ENCODE measurements around the gene WNT6. TPM values are rescaled to one million over a fixed set of nuclear protein-coding genes. Genes with fewer than 3 reads are reported as not detected.

Gene WNT6
- total and polyA plus RNA-seq, 10 of the 15 experiments (the other 5 are each of a cell fraction or from before 2014, with no cell fraction given): 0.11 to 0.44 (median 0.22) TPM; not detected in 5

- TF ChIP-seq SMAD1 (IDR thresholded peaks at IDR 0.05; ENCODE audit: low read depth, partially characterized antibody) (no peak), EP300 (IDR thresholded peaks at IDR 0.05; ENCODE audit: borderline replicate concordance in 1 of 2, control insufficient read depth in 1 of 2, low read depth in 2 of 2, low read length in 2 of 2) (peak; percentile 68 to 79; a peak in 3 of 4 replicates), TARDBP (IDR thresholded peaks at IDR 0.05; ENCODE audit: borderline replicate concordance) (no peak; the same call in 1 of the 2 replicates), DPF2 (IDR thresholded peaks at IDR 0.05) (peak; percentile 99), MAX (IDR thresholded peaks at IDR 0.05; ENCODE audit: low read depth, low read length) (peak; percentile 81), POLR2AphosphoS2 (IDR thresholded peaks at IDR 0.05; ENCODE audit: low read depth, low read length) (peak; percentile 81), NR2C1 (IDR thresholded peaks at IDR 0.05) (0 out of 2 replicates have a peak, but pooled peaks have one; percentile 25), NFYA (IDR thresholded peaks at IDR 0.05; ENCODE audit: borderline replicate concordance, low read depth, low read length) (no peak), POLR2A (IDR thresholded peaks at IDR 0.05; ENCODE audit: low read depth, low read length) (peak; percentile 70)
Measured at GRCh38 chr2:218892693-218893348, 33.2 kb downstream of the WNT6 start (continued).

GRCh38 chr2:218893349-218894150, 33.9 kb downstream of the WNT6 start:
- Histone ChIP-seq H3K27ac (ENCODE audit: control insufficient read depth, insufficient read depth) (peak overlapping the region; percentile 95), H3K4me2 (ENCODE audit: control insufficient read depth, insufficient read depth) (peak overlapping the region; percentile 99)

More at GRCh38 chr2:218893349-218894150, 33.9 kb downstream of the WNT6 start:
- FAIRE-seq (no peak), ATAC-seq (no peak), DNase-seq (ENCODE audit: low read depth, low spot score) (no peak)
- POLR2A ChIA-PET: interaction anchor here (1.0 to 10.2 kb wide), 4 partner anchors 8 to 385 kb away, joined by 4 to 360 read pairs (median 80); partner anchors contain the start of genes DNAJB2 and WNT10A
- Histone ChIP-seq H3K4me1 (ENCODE audit: control insufficient read depth, insufficient read depth, low read length) (peaks cover 56% of the 10 kb centered on the region), H3K9me3 (replicated peaks; ENCODE audit: control insufficient read depth, insufficient read depth, low read length) (no peaks in the 10 kb centered on the region), H2AFZ (ENCODE audit: control insufficient read depth, low read depth, low read length) (peak overlapping the region; percentile 19; the same call in 1 of the 2 replicates), H4K20me1 (ENCODE audit: control insufficient read depth, insufficient read depth) (no peaks in the 10 kb centered on the region), H3K4me3 (peak overlapping the region; percentile 71), H3K9ac (ENCODE audit: control insufficient read depth, insufficient read depth, low read length) (peak overlapping the region; percentile 94), H3K27me3 (replicated peaks in 1 of 2; ENCODE audit: control insufficient read depth in 2 of 2, insufficient read depth in 2 of 2, low read length in 1 of 2) (no peaks in the 10 kb centered on the region), H3K36me3 (ENCODE audit: control insufficient read depth in 2 of 2, insufficient read depth in 2 of 2, low read length in 1 of 2) (peaks cover 0 to 12% of the 10 kb centered on the region in 2 experiments; a peak in 3 of 4 replicates), H3K79me2 (ENCODE audit: control insufficient read depth, insufficient read depth, low read length) (peaks cover 32% of the 10 kb centered on the region)
- no TSS peak for BruUV-seq (replicated peaks)
- TF ChIP-seq ZBED1 (IDR thresholded peaks at IDR 0.05; ENCODE audit: borderline replicate concordance): peak; percentile 17; the same call in 1 of the 2 replicates
- no peak for TF ChIP-seq BCL11A (IDR thresholded peaks at IDR 0.05; ENCODE audit: low read depth, low read length)
- peak; percentile 20 for TF ChIP-seq MLLT1 (IDR thresholded peaks at IDR 0.05)
- TF ChIP-seq EGR1 (IDR thresholded peaks at IDR 0.05; ENCODE audit: borderline replicate concordance in 1 of 2, low read depth in 2 of 2, low read length in 2 of 2): peak in 1 of 2 experiments; percentile 68; a peak in 2 of 3 replicates
- no peak for TF ChIP-seq RFX5 (IDR thresholded peaks at IDR 0.05; ENCODE audit: low read depth, low read length)
- peak; percentile 67; the same call in 1 of the 2 replicates for TF ChIP-seq SIN3A (IDR thresholded peaks at IDR 0.05; ENCODE audit: low read depth, low read length)
- 0 out of 2 replicates have a peak, but pooled peaks have one; percentile 34 for TF ChIP-seq CBFB (IDR thresholded peaks at IDR 0.05; ENCODE audit: low read depth)
- CTCF ChIA-PET: interaction anchor here (0.6 to 22.2 kb wide), 3 partner anchors 15 to 388 kb away, joined by 3 to 1364 read pairs (median 3); partner anchors contain the start of genes CNPPD1 and WNT10A
- intact Hi-C loops (cut with micrococcal nuclease; ENCODE audit: unreplicated experiment): no loop called here
- SMC1A ChIA-PET (ENCODE audit: uncharacterized antibody, unreplicated experiment): interaction anchor here (12.4 kb wide), 1 partner anchor 12 kb away, joined by 780 read pairs; the partner anchor contains the start of gene WNT10A
- RAD21 ChIA-PET (ENCODE audit: unreplicated experiment): interaction anchor here (1.7 to 9.5 kb wide), 2 partner anchors 12 to 385 kb away, joined by 4 to 871 read pairs; partner anchors contain the start of gene WNT10A
- 7% methylated on average over 10 of the region's 10 CpGs for WGBS (ENCODE audit: insufficient coverage, insufficient replicate concordance, low lambda C conversion rate, missing lambda C conversion rate)
- in situ Hi-C loops (cut with MboI): no loop called here
